HG03558 (cell line): ENCODE results near the gene LCE1A.

Experiments used
- ATAC-seq: cut with Tn5 transposase; IDR thresholded peaks from one replicate; pipeline ENCODE4 v1.9.1; 2021; ENCODE audit warnings: moderate number of reproducible peaks; ENCODE audit not compliant: unreplicated experiment; ENCODE audit errors: extremely low read depth

LCE1A gene

DNA sequence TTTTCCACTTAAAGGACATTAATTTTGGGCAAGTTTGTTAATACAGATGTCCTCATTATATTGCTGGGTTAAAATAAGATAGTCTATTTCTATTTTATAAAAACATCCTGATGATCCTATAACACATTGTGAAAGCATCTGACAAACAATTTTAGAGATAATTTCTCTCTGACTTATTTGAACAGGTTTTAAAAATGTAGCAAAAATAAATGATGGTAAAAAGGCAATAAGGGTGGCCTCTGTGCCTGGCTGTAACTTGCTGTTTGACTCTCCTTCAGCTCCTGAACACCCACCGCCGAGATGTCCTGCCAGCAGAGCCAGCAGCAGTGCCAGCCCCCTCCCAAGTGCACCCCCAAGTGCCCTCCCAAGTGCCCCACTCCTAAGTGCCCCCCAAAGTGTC lies at the start of gene LCE1A:
LCE1A (plus strand) TSS at position 301 of the 400 bp plus-strand sequence; CDS start at position 301, 0 bp downstream.
- ATAC-seq = no peak

GRCh38 chr1:152777510-152778137 lies 49.6 kb upstream of the LCE1A start:
- no peak for ATAC-seq

DNA sequence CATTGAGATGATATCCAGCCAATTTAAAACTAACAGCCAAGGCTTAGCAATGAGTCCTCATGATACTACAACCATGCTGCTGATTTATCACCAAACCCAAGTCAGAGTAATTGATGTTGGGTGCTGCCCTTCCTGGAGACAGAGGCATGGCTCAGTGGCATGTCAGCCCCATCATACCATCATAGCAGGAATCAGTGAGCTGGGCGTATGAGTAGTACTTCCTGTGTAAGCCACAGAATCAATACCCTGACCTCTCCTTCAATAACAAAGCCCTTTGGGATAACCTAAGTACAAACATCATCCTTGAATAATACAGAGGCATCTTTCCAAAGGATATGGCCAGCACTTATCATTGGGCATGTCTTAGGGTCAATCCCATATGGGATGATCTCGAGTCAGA lies 44.2 kb upstream of the LCE1A start:
- ATAC-seq = no peak

DNA sequence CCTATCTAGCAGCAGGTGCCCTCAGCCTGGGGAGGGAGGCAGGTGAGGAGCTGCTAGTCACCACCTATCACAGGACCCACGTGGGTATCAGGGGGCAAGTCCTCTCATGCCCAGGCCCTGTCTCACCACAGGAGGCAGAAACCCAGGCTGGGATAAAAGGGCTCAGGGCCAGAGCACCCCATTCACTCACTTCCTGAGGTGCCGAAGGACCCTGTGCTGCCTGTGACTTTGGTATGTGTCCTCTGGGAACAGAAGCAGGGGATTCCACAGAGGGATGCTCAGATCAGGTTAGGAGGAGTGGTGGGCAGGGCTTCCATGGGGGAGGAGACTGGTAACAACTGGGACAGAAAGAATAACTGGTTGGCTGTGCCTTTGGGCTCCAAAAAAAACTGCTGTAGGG lies 41.2 kb upstream of the LCE1A start, which contains the start of gene LCE1E:
LCE1E (plus strand) TSS at position 181 of the 400 bp plus-strand sequence. CDS start 1,043 bp downstream, outside the sequence.
- no peak for ATAC-seq

- ATAC-seq = no peak
Observed at GRCh38 chr1:152795686-152796085, 31.6 kb upstream of the LCE1A start.

- no peak for ATAC-seq
Observed at GRCh38 chr1:152796421-152796820, 30.9 kb upstream of the LCE1A start, which contains the start of gene LCE1D. LCE1D (plus strand) TSS chr1:152796721; CDS start chr1:152797795, 1,074 bp downstream.

GRCh38 chr1:152801333-152801732 lies 25.9 kb upstream of the LCE1A start:
- ATAC-seq = no peak

DNA sequence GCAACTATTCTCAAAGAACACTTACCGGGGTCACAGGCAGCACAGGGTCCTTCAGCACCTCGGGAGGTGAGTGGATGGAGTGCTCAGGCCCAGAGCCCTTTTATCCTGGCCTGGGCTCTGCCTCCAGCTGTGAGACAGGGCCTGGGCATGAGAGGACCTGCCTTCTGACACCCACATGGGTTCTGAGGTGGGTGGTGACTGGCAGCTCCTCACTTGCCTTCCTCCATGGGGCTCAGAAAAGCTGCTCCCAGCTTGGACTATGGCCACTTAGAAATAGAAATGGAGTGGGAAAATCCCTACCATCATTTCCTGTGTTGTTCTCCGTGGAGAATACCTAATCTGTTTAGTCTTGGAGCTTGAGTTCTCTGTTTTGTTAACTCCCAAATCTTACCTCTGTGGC lies 20.7 kb upstream of the LCE1A start, which contains the start of gene LCE1C:
LCE1C (minus strand) TSS at position 76 of the 400 bp plus-strand sequence. CDS start 1,173 bp downstream, outside the sequence.
- ATAC-seq = no peak

DNA sequence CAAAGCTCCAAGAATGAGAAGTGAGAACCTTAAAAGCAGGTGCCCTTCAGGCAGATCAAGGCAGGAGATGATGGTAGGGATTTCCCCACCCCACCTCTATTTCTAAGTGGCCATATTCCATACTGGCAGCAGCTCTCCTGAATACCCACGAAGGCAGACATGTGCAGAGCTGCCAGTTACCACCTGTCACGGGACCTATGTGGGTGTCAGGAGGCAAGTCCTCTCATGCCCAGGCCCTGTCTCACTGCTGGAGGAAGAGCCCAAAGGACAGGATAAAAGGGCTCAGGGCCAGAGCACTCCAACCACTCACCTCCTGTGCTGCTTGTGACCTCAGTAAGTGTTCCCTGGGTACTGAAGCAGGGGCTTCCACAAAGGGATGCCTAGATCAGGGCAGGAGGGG lies 16.2 kb upstream of the LCE1A start:
- no peak for ATAC-seq

GRCh38 chr1:152811671-152812070 lies 15.6 kb upstream of the LCE1A start, which contains the start of gene LCE1B:
LCE1B (plus strand) TSS chr1:152811971; CDS start chr1:152812447, 476 bp downstream.
- no peak for ATAC-seq

- ATAC-seq = no peak
Observed at GRCh38 chr1:152817309-152817708, 10.0 kb upstream of the LCE1A start.

- no peak for ATAC-seq
Observed at GRCh38 chr1:152823294-152823693, 4.0 kb upstream of the LCE1A start.

GRCh38 chr1:152824964-152825363 lies 2.3 kb upstream of the LCE1A start:
- no peak for ATAC-seq

- no peak for ATAC-seq
Observed at GRCh38 chr1:152836870-152837269, 9.6 kb downstream of the LCE1A start.

DNA sequence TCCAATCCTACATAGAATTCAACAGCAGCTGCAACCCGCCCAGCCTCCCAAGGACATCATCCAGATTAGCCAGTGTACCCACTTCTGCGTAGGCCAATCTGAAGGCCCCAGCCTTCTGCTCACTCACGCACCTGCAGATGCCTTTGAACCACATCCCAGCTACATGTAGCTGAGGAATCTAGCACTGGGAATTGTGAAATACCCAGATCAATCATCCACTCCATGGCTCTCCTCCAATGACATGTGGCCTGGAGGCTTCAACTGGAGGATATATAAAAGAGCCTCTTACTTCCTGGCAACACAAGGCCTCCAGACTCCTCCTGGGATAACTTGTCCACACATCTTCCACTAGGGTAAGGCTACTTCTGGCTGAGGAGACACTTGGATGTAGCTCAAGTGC lies 15.3 kb downstream of the LCE1A start, which contains the start of gene LCE6A:
LCE6A (plus strand) TSS at position 301 of the 400 bp plus-strand sequence. CDS start 665 bp downstream, outside the sequence.
- ATAC-seq = no peak

DNA sequence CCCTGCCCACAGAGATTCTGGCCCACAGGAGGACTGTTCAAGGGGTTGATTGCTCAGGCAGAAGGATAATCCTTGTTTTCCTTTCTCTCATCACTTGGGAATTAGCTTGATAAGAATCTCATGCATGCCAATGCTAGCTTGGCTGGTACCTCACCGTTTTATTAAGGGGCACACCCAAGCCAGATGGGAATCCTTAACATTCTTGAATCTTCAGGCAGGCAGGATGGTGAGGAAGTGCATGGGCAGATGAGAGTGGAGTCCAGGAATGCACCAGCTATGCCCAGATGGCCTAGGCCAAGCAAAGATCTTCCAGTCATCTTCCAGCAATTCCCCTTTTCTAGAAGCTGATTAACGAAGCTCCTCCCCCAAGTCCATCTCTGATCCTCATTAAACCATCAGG lies 28.4 kb downstream of the LCE1A start:
- no peak for ATAC-seq

DNA sequence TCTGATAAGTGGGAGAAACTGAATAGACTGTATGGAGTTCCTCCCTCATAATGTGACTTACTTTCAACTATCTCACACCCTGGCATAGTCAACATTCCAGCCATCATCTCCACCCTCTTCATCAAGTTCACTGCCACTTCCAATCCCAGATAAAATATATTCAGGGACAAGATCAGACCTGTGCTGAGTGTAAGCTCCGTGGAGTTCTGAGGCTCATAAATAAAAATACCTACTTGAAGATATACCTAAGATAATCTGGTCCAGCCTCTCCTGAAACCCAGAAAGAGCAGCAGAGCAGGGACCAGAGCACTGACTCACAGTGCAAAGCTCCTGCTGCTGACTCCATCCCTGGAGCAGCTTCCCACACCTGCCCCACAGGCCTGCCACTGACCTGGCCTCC lies 30.8 kb downstream of the LCE1A start:
- ATAC-seq = no peak

DNA sequence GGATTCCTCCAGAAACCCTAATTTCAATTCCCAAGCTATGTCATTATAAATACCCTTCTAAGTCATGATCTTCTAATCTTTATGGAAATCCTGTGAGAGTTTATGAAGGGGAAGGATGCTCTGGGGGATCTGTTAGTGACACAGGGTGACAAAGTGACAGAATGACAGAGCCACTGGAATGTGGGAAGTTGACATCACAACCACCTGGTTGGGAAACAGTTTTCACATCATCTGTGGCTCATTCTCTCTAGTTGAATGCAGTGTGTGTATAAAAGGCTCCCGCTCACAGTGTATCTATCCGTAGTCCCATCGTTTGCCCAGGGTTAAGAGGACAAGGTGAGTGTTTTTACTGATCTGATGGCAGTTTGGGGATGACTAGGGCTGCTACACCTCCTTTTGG lies 32.4 kb downstream of the LCE1A start, which contains the start of gene LCE7A:
LCE7A (plus strand) TSS at position 301 of the 400 bp plus-strand sequence. CDS start 702 bp downstream, outside the sequence.
- no peak for ATAC-seq

DNA sequence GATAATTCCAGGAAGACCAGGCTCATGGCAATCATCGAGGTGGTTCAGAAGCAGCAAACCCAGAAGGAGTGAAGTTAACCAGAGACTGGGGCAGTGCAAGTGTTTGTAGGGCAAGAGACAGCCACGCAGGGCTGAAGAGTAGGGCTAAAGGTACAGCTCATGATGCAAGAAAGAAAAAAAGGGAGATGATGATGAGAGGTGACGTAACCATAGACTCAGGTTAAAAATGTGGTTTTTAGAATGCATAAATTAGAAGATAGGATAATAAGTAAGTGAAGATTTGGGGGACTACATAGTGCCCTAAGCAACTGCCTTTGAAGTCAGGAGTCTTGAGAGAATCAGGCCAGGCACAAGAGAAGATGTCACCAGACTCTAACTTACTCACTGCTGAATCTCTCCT lies 32.9 kb downstream of the LCE1A start:
- ATAC-seq = no peak

DNA sequence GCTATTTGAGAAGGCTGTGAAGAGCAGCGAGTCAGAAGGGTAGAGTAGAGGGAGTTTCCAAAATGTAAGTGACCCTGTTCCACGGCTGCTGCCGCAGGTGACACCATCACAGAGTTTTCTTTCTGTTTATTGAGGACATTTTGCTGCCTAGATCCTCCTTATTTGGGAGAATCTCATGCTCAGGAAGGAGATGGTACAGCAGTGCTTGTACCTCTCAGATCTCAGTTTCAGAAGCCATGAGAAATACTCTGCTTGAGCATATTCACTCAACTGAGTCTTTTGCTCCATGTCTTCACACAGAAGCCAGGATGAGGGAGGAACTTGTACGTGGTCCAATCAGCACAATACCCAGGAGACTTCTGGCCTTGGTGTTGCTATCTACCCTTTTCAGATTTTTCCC lies 34.1 kb downstream of the LCE1A start:
- ATAC-seq = no peak

GRCh38 chr1:152864443-152864842 lies 37.2 kb downstream of the LCE1A start:
- ATAC-seq = no peak

GRCh38 chr1:152866321-152866720 lies 39.0 kb downstream of the LCE1A start:
- no peak for ATAC-seq
